Neutrophil (primary cell): Measurements from ENCODE around the gene CLIC1.

ENCODE experiments used
- H3K27ac ChIP-seq: fragments of 200-600 bp; sonication (generic); 2 replicates; pipeline ENCODE4 v1.5.1; 2016; ENCODE audit warnings: mild to moderate bottlenecking, moderate library complexity
- H3K27me3 ChIP-seq: fragments of 200-600 bp; sonication (generic); 2 replicates; pipeline ENCODE4 v1.6.0; 2016; ENCODE audit warnings: mild to moderate bottlenecking
- H3K36me3 ChIP-seq: fragments of 200-600 bp; sonication (generic); 2 replicates; pipeline ENCODE4 v1.5.1; 2017
- H3K4me1 ChIP-seq, 2 experiments: fragments of 200-600 bp in 1 of 2; sonication (generic) in 1 of 2; 1 replicate in 1 of 2; 2 replicates in 1 of 2; pipeline versions ENCODE4 v1.5.1 to v1.6.1; 2013 to 2016; ENCODE audit warnings: low read depth in 1 of 2, low read length in 1 of 2, mild to moderate bottlenecking in 1 of 2, moderate library complexity in 1 of 2; ENCODE audit not compliant: control insufficient read depth in 1 of 2, insufficient read depth in 1 of 2
- H3K4me3 ChIP-seq, 2 experiments: fragments of 200-600 bp in 1 of 2; sonication (generic) in 1 of 2; 1 replicate in 1 of 2; 2 replicates in 1 of 2; pipeline ENCODE4 v1.5.1; 2013 to 2016; ENCODE audit warnings: low read depth in 1 of 2, low read length in 1 of 2, mild to moderate bottlenecking in 1 of 2, moderate library complexity in 1 of 2
- H3K9me3 ChIP-seq: fragments of 200-600 bp; sonication (generic); 2 replicates; pipeline ENCODE4 v1.5.1; 2016
- TF ChIP-seq, protein P1 (sequence below): fragments of 200-600 bp; sonication (generic); IDR thresholded peaks from 2 replicates; pipeline ENCODE4 v1.5.1; 2016; ENCODE audit warnings: antibody characterized with exemption

CLIC1 gene

DNA sequence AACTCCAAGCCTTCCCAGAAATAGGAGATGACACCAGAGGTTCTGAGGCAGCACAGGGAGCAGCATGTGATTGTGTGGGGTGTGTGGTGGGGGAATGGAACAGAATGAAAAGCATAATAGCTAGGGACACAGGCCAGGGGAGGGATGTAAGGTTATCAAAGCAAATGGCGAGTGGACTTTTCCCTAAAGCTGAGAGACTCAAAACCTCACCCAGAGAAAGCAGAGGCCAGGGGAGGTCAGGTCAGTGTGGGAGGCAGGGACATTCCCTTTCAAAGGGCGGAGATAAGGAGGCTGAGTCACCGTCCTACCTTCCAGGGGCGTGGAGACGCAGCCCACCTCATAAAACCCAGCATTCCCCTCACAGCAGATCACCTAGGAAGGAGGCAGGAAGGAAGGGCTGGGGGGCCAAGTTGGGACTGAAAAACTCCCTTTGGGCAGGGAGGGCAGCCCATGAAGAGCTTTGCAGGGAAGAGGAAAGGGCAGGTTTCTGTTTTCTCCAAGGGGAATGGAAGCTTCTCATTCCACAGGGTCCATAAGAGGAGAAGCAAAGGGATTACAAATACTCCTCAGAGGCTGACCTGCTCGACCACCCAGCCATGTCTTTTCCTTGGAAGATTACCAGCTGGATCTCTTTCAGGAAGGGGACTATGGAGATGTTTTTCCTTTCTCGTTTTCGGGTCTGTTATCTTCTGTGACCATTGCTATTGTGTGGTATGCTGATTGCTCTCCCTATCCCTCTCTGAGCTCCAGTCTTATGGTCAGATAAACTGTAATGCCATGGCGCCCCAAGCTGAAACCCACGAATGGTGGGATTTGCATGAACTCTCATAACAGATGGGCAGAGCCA is 45.9 kb downstream of the CLIC1 start:
- peaks cover 100% of the 10 kb centered on the region for H3K36me3 ChIP-seq
- no peak overlapping the region for H3K27ac ChIP-seq
- H3K27me3 ChIP-seq, result no peaks in the 10 kb centered on the region
- H3K4me1 ChIP-seq, result no peaks in the 10 kb centered on the region
- H3K4me3 ChIP-seq, result no peak overlapping the region
- no peaks in the 10 kb centered on the region for H3K9me3 ChIP-seq
- TF ChIP-seq, protein P1, sequence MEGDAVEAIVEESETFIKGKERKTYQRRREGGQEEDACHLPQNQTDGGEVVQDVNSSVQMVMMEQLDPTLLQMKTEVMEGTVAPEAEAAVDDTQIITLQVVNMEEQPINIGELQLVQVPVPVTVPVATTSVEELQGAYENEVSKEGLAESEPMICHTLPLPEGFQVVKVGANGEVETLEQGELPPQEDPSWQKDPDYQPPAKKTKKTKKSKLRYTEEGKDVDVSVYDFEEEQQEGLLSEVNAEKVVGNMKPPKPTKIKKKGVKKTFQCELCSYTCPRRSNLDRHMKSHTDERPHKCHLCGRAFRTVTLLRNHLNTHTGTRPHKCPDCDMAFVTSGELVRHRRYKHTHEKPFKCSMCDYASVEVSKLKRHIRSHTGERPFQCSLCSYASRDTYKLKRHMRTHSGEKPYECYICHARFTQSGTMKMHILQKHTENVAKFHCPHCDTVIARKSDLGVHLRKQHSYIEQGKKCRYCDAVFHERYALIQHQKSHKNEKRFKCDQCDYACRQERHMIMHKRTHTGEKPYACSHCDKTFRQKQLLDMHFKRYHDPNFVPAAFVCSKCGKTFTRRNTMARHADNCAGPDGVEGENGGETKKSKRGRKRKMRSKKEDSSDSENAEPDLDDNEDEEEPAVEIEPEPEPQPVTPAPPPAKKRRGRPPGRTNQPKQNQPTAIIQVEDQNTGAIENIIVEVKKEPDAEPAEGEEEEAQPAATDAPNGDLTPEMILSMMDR, result no peak

DNA sequence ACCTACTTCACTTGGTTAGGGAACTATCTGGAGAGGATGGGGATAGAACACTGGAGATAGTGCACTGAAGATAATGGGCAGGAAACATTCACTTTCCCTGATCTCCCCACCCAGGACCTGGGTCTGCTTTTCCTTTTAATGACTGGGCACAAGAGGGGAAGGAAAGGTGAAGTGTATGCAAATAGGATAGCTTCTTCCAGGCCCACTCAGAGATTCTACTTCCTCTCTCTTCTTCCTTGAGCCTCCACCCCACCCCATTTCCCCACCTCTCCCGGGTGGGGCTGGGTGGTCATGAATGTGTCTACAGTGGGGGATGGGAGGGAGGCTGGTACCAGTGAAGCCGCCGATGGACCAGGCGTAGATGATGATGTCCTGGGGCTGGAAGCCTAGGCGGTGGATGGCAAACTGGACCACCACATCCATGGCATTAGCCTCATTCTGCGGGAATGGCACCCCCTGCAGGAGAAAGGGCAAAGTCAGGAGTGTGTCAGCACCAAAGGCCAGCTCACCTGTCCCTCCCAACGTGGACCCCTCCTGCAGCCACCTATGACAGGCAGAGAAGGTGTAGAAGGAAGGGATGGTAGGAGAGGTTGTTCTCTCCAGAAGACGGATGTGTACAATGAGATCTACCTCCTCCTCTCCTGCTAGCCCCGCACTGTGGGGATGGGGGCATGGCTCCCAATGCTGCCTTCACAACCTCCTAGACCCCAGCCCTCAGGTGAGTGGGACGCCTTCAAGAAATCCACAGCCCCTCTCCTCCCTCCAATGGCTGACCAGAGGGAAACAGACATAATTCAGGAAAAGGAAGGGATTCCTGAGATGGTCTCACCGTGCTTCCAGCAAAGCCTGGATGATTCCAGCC is 46.9 kb downstream of the CLIC1 start:
- peak overlapping the region; percentile 23 for H3K27ac ChIP-seq
- H3K9me3 ChIP-seq, result no peaks in the 10 kb centered on the region
- peaks cover 98% of the 10 kb centered on the region for H3K36me3 ChIP-seq
- TF ChIP-seq, protein P1, result no peak
- H3K27me3 ChIP-seq, result no peaks in the 10 kb centered on the region
- H3K4me1 ChIP-seq, result no peaks in the 10 kb centered on the region
- H3K4me3 ChIP-seq, result no peak overlapping the region

DNA sequence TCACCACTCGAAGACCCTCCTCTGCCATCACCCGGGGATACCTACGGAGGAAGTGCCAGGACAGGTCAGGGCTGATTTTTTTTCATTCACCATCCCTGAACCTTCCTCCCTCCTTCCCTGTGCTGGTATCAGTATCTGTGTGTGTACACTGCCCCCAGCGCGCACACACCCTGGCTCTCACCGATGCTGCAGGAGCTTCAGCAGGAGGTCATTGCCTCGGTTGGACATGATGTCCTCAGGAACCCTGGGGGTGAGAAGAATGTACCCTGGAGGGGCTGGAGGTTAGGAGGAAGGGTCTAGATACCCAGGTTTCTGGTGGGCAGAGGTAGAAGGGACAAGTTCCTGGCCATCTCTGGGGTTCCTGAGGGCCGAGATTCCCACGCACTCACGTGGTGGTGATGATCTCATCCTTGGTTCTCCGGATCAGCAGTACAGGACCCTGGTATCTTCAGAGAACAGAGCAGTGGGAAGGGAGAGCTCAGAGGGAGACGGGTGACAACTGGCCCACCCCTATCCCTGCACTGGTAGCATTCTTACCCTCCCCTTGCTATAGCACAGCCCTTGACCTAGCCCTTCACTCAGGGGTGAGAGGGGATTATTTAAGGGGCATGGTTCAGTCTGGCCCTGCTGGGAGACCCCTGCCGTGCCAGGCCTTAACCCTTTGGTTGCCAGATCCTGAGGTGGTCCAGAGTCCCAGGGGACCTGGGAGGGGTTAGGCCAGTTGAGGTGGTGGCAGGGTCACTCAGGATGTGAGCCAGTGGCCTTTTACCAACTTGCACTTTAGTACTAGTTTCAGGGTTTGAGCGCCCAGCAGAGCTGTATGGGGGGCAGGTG is 48.3 kb downstream of the CLIC1 start:
- Histone ChIP-seq H3K27me3 (peaks cover 3% of the 10 kb centered on the region), H3K36me3 (peaks cover 97% of the 10 kb centered on the region), H3K9me3 (no peaks in the 10 kb centered on the region), H3K4me3 (no peak overlapping the region), H3K27ac (no peak overlapping the region), H3K4me1 (peaks cover 0 to 4% of the 10 kb centered on the region in 2 experiments)
- TF ChIP-seq, protein P1, result no peak

DNA sequence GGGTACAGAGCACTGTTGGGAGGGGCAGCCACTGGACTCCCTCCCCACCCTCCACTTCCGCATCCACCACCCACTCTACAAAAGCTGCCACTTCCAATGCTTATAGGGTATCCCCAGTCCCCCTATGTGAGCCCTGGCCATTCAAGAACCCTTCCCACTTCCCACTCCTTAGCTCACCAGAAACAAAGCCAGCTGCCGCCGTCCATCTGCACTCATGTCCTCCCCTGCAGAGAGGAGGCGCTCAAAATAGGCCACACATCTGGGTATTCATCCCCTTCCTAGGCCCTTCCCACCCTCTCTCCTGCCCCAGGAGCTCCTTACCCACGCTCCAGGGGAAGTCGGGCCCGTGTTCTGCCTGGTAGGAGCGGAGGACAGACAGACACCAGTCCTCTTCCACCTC is 49.0 kb downstream of the CLIC1 start:
- Histone ChIP-seq H3K4me1 (peaks cover 0 to 6% of the 10 kb centered on the region in 2 experiments), H3K36me3 (peaks cover 93% of the 10 kb centered on the region), H3K27ac (no peak overlapping the region), H3K4me3 (no peak overlapping the region), H3K27me3 (peaks cover 8% of the 10 kb centered on the region), H3K9me3 (no peaks in the 10 kb centered on the region)
- TF ChIP-seq, protein P1, result no peak

DNA sequence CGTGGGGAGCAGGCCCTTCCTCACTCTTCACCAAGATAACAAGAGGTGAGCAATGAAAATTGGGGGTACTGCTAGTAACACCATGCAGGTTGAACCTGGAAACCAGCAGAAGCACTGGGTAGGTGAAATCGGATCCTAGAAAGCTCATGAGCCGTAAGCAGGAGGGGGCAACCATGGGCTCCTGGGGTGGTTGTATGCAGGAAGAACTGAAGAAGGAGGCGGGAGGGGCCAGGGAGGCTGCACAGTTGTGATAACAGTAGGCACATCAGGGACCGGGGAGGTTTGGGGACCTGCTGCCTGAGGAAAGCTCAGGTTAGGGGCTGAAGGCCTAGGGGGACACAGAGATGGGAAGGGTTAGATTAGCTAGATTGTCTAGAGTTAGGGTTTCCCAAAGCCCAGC is 49.8 kb downstream of the CLIC1 start:
- H3K36me3 ChIP-seq, result peaks cover 85% of the 10 kb centered on the region
- peaks cover 16% of the 10 kb centered on the region for H3K27me3 ChIP-seq
- no peak overlapping the region for H3K4me3 ChIP-seq
- peaks cover 3 to 9% of the 10 kb centered on the region in 2 experiments for H3K4me1 ChIP-seq
- TF ChIP-seq, protein P1, result no peak
- H3K27ac ChIP-seq, result peak overlapping the region; percentile 36
- H3K9me3 ChIP-seq, result no peaks in the 10 kb centered on the region
